Measurements from ENCODE around the gene QRSL1.

QRSL1 gene

GRCh38 chr6:106662458-106662857 is 33.1 kb downstream of the QRSL1 start:
- TF ChIP-seq CTCF (IDR thresholded peaks at IDR 0.05) (no peak), ZFX (IDR thresholded peaks at IDR 0.05; ENCODE audit: borderline replicate concordance) (no peak)
- no peak overlapping the region for H3K27ac ChIP-seq

GRCh38 chr6:106666282-106667021 is 37.1 kb downstream of the QRSL1 start:
- TF ChIP-seq ZFX (IDR thresholded peaks at IDR 0.05; ENCODE audit: borderline replicate concordance) (no peak), CTCF (IDR thresholded peaks at IDR 0.05) (no peak)
- H3K27ac ChIP-seq = no peak overlapping the region

GRCh38 chr6:106667022-106667402 is 37.6 kb downstream of the QRSL1 start:
- TF ChIP-seq CTCF (IDR thresholded peaks at IDR 0.05) = no peak
- no peak for TF ChIP-seq ZFX (IDR thresholded peaks at IDR 0.05; ENCODE audit: borderline replicate concordance)
- H3K27ac ChIP-seq = no peak overlapping the region

GRCh38 chr6:106670236-106670635 is 40.9 kb downstream of the QRSL1 start:
- no peak overlapping the region for H3K27ac ChIP-seq
- no peak for TF ChIP-seq ZFX (IDR thresholded peaks at IDR 0.05; ENCODE audit: borderline replicate concordance)
- no peak for TF ChIP-seq CTCF (IDR thresholded peaks at IDR 0.05)

GRCh38 chr6:106671651-106672050 is 42.3 kb downstream of the QRSL1 start:
- TF ChIP-seq ZFX (IDR thresholded peaks at IDR 0.05; ENCODE audit: borderline replicate concordance) = no peak
- no peak for TF ChIP-seq CTCF (IDR thresholded peaks at IDR 0.05)
- no peak overlapping the region for H3K27ac ChIP-seq

GRCh38 chr6:106674541-106675229 is 45.3 kb downstream of the QRSL1 start:
- no peak for TF ChIP-seq CTCF (IDR thresholded peaks at IDR 0.05)
- no peak for TF ChIP-seq ZFX (IDR thresholded peaks at IDR 0.05; ENCODE audit: borderline replicate concordance)
- no peak overlapping the region for H3K27ac ChIP-seq

GRCh38 chr6:106677282-106677681 is 47.9 kb downstream of the QRSL1 start:
- TF ChIP-seq CTCF (IDR thresholded peaks at IDR 0.05) (no peak), ZFX (IDR thresholded peaks at IDR 0.05; ENCODE audit: borderline replicate concordance) (no peak)
- no peak overlapping the region for H3K27ac ChIP-seq
